Measurements from ENCODE around the gene EGR2.

DNA sequence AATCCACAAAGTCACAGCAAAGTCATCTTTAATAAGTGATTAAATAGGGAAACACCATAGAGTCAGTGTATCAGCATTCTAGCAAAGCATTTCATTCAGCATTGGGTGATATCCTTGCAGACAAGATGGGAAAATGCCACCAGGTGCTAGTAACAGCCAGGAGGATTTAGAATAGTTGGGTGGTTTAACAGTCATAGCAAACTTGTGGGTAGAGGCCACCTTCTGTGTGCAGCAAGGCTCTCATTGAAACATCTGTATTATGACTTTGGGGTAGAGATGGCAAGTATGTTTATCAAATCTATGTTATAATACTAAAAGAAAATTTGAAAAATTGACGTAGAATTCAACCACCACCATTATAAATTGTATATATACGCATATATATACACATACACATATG, 38.0 kb downstream of the EGR2 start:
- TF ChIP-seq, protein P1, sequence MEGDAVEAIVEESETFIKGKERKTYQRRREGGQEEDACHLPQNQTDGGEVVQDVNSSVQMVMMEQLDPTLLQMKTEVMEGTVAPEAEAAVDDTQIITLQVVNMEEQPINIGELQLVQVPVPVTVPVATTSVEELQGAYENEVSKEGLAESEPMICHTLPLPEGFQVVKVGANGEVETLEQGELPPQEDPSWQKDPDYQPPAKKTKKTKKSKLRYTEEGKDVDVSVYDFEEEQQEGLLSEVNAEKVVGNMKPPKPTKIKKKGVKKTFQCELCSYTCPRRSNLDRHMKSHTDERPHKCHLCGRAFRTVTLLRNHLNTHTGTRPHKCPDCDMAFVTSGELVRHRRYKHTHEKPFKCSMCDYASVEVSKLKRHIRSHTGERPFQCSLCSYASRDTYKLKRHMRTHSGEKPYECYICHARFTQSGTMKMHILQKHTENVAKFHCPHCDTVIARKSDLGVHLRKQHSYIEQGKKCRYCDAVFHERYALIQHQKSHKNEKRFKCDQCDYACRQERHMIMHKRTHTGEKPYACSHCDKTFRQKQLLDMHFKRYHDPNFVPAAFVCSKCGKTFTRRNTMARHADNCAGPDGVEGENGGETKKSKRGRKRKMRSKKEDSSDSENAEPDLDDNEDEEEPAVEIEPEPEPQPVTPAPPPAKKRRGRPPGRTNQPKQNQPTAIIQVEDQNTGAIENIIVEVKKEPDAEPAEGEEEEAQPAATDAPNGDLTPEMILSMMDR (conservative IDR thresholded peaks at IDR 0.05 in 1 of 2, IDR thresholded peaks at IDR 0.05 in 1 of 2; ENCODE audit: extremely low read depth in 1 of 2, insufficient read depth in 1 of 2, low read depth in 1 of 2, low read length in 2 of 2): no peak
- no peak for TF ChIP-seq EZH2 (IDR thresholded peaks at IDR 0.05; ENCODE audit: borderline replicate concordance, low read length)
